ENCODE data around the gene ICAM5. TPM values are rescaled to one million over a fixed set of nuclear protein-coding genes. Genes with fewer than 3 reads are reported as not detected.

Gene ICAM5
- total and polyA plus RNA-seq, 5 donors from 2014 or later: 0.20 TPM; not detected in 4

DNA sequence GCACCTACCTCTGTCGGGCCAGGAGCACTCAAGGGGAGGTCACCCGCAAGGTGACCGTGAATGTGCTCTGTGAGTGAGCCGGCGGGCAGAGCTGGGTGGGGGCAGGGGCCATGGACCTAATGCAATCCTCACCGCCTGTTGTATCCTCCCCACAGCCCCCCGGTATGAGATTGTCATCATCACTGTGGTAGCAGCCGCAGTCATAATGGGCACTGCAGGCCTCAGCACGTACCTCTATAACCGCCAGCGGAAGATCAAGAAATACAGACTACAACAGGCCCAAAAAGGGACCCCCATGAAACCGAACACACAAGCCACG, 4.8 kb upstream of the ICAM5 start:
- Mint-ChIP-seq H3K4me3 (no peak overlapping the region), H3K27me3 (peaks cover 32% of the 10 kb centered on the region), H3K27ac (peak overlapping the region in 1 of 3 donors; percentile 26), H3K9me3 (no peaks in the 10 kb centered on the region), H3K36me3 (peaks cover 22% of the 10 kb centered on the region), H3K4me1 (peaks cover 1 to 45% (median 16%) of the 10 kb centered on the region in 4 donors)
- Histone ChIP-seq H3K9me3 (ENCODE audit: control insufficient read depth in 2 of 2, low read length in 2 of 2) (no peaks in the 10 kb centered on the region), H3K4me1 (ENCODE audit: control insufficient read depth, insufficient read depth, low read length, poor library complexity, severe bottlenecking) (peaks cover 37% of the 10 kb centered on the region), H3K27me3 (ENCODE audit: control insufficient read depth, insufficient read depth, low read length) (peaks cover 8% of the 10 kb centered on the region), H3K27ac (ENCODE audit: insufficient read depth, low read length, poor library complexity, severe bottlenecking) (no peak overlapping the region), H3K4me3 (ENCODE audit: low read depth, low read length) (no peak overlapping the region), H3K36me3 (ENCODE audit: control insufficient read depth, insufficient read depth, low read length) (peaks cover 29% of the 10 kb centered on the region)
- DNase-seq (no peak), ATAC-seq (ENCODE audit: low read depth in 2 of 2) (no peak)

- Histone ChIP-seq H3K36me3 (ENCODE audit: control insufficient read depth, insufficient read depth, low read length) (peaks cover 29% of the 10 kb centered on the region), H3K27ac (ENCODE audit: insufficient read depth, low read length, poor library complexity, severe bottlenecking) (no peak overlapping the region), H3K4me1 (ENCODE audit: control insufficient read depth, insufficient read depth, low read length, poor library complexity, severe bottlenecking) (peaks cover 42% of the 10 kb centered on the region), H3K27me3 (ENCODE audit: control insufficient read depth, insufficient read depth, low read length) (peaks cover 8% of the 10 kb centered on the region), H3K9me3 (ENCODE audit: control insufficient read depth in 2 of 2, low read length in 2 of 2) (no peaks in the 10 kb centered on the region), H3K4me3 (ENCODE audit: low read depth, low read length) (no peak overlapping the region)
- Mint-ChIP-seq H3K9me3 (no peaks in the 10 kb centered on the region), H3K4me3 (peak overlapping the region in 1 of 4 donors; percentile 25), H3K36me3 (peaks cover 20% of the 10 kb centered on the region), H3K27me3 (peaks cover 36% of the 10 kb centered on the region), H3K4me1 (peaks cover 0 to 48% (median 17%) of the 10 kb centered on the region in 4 donors), H3K27ac (peak overlapping the region in 1 of 3 donors; percentile 26)
- DNase-seq: no peak
- no peak for ATAC-seq (ENCODE audit: low read depth in 2 of 2)
Observed at GRCh38 chr19:10285393-10285792, 4.4 kb upstream of the ICAM5 start.

DNA sequence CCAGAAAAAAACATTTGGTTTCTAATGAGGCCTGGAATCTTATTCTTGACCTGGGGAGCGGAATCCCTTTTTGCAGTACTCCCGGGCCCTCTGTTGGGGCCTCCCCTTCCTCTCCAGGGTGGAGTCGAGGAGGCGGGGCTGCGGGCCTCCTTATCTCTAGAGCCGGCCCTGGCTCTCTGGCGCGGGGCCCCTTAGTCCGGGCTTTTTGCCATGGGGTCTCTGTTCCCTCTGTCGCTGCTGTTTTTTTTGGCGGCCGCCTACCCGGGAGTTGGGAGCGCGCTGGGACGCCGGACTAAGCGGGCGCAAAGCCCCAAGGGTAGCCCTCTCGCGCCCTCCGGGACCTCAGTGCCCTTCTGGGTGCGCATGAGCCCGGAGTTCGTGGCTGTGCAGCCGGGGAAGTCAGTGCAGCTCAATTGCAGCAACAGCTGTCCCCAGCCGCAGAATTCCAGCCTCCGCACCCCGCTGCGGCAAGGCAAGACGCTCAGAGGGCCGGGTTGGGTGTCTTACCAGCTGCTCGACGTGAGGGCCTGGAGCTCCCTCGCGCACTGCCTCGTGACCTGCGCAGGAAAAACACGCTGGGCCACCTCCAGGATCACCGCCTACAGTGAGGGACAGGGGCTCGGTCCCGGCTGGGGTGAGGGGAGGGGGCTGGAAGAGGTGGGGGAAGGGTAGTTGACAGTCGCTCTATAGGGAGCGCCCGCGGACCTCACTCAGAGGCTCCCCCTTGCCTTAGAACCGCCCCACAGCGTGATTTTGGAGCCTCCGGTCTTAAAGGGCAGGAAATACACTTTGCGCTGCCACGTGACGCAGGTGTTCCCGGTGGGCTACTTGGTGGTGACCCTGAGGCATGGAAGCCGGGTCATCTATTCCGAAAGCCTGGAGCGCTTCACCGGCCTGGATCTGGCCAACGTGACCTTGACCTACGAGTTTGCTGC, 2.7 kb upstream of the ICAM5 start, which contains the start of gene ICAM4:
TSS of gene ICAM4 (plus strand) at position 153 of the 935 bp plus-strand sequence. CDS start at position 211, 58 bp downstream.
- Histone ChIP-seq H3K9me3 (ENCODE audit: control insufficient read depth in 2 of 2, low read length in 2 of 2) (no peaks in the 10 kb centered on the region), H3K4me3 (ENCODE audit: low read depth, low read length) (no peak within 1 kb of the TSS), H3K36me3 (ENCODE audit: control insufficient read depth, insufficient read depth, low read length) (peaks cover 24% of the 10 kb centered on the region), H3K27me3 (ENCODE audit: control insufficient read depth, insufficient read depth, low read length) (peaks cover 8% of the 10 kb centered on the region), H3K27ac (ENCODE audit: insufficient read depth, low read length, poor library complexity, severe bottlenecking) (no peak within 1 kb of the TSS), H3K4me1 (ENCODE audit: control insufficient read depth, insufficient read depth, low read length, poor library complexity, severe bottlenecking) (peaks cover 58% of the 10 kb centered on the region)
- Mint-ChIP-seq H3K27ac (no peak within 1 kb of the TSS), H3K4me1 (peaks cover 0 to 63% (median 22%) of the 10 kb centered on the region in 4 donors), H3K4me3 (peak within 1 kb of the TSS; percentile 21 to 87 (median 72)), H3K36me3 (peaks cover 20% of the 10 kb centered on the region), H3K27me3 (peaks cover 52% of the 10 kb centered on the region), H3K9me3 (peaks cover 0 to 4% (median 0%) of the 10 kb centered on the region in 7 donors)
- peak in 1 of 3 donors; percentile 73 for DNase-seq
- no peak for ATAC-seq (ENCODE audit: low read depth in 2 of 2)

DNA sequence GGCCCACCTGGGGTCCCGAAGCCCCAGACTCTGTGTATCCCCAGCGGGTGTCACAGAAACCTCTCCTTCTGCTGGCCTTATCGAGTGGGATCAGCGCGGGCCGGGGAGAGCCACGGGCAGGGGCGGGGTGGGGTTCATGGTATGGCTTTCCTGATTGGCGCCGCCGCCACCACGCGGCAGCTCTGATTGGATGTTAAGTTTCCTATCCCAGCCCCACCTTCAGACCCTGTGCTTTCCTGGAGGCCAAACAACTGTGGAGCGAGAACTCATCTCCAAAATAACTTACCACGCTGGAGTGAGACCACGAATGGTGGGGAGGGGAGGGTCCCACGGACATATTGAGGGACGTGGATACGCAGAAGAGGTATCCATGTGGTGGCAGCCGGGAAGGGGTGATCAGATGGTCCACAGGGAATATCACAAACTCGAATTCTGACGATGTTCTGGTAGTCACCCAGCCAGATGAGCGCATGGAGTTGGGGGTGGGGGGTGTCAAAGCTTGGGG, 1.0 kb upstream of the ICAM5 start:
- H3K4me1 Mint-ChIP-seq: peaks cover 0 to 76% (median 23%) of the 10 kb centered on the region in 4 donors
- DNase-seq: peak in 1 of 3 donors; percentile 71
- peaks cover 8% of the 10 kb centered on the region for H3K27me3 ChIP-seq (ENCODE audit: control insufficient read depth, insufficient read depth, low read length)
- H3K9me3 Mint-ChIP-seq: peaks cover 0 to 4% (median 0%) of the 10 kb centered on the region in 7 donors
- peaks cover 18% of the 10 kb centered on the region for H3K36me3 ChIP-seq (ENCODE audit: control insufficient read depth, insufficient read depth, low read length)
- peaks cover 16% of the 10 kb centered on the region for H3K36me3 Mint-ChIP-seq
- H3K4me3 ChIP-seq (ENCODE audit: low read depth, low read length): no peak overlapping the region
- peaks cover 74% of the 10 kb centered on the region for H3K4me1 ChIP-seq (ENCODE audit: control insufficient read depth, insufficient read depth, low read length, poor library complexity, severe bottlenecking)
- no peaks in the 10 kb centered on the region for H3K9me3 ChIP-seq (ENCODE audit: control insufficient read depth in 2 of 2, low read length in 2 of 2)
- peak overlapping the region in 1 of 3 donors; percentile 32 for H3K27ac Mint-ChIP-seq
- ATAC-seq (ENCODE audit: low read depth in 2 of 2): no peak
- H3K27me3 Mint-ChIP-seq: peaks cover 68% of the 10 kb centered on the region
- no peak overlapping the region for H3K27ac ChIP-seq (ENCODE audit: insufficient read depth, low read length, poor library complexity, severe bottlenecking)
- peak overlapping the region; percentile 82 to 92 (median 86) for H3K4me3 Mint-ChIP-seq

GRCh38 chr19:10289167-10289835, 451 bp upstream of the ICAM5 start:
- peak; percentile 58 to 64 for ATAC-seq (ENCODE audit: low read depth in 2 of 2)
- H3K27ac Mint-ChIP-seq: peak overlapping the region in 1 of 3 donors; percentile 32
- no peak overlapping the region for H3K4me3 ChIP-seq (ENCODE audit: low read depth, low read length)
- no peak overlapping the region for H3K27ac ChIP-seq (ENCODE audit: insufficient read depth, low read length, poor library complexity, severe bottlenecking)
- peaks cover 8% of the 10 kb centered on the region for H3K27me3 ChIP-seq (ENCODE audit: control insufficient read depth, insufficient read depth, low read length)
- peaks cover 80% of the 10 kb centered on the region for H3K4me1 ChIP-seq (ENCODE audit: control insufficient read depth, insufficient read depth, low read length, poor library complexity, severe bottlenecking)
- peak; percentile 35 to 83 (median 66) for DNase-seq
- peaks cover 16% of the 10 kb centered on the region for H3K36me3 Mint-ChIP-seq
- H3K4me3 Mint-ChIP-seq: peak overlapping the region; percentile 82 to 92 (median 86)
- peaks cover 70% of the 10 kb centered on the region for H3K27me3 Mint-ChIP-seq
- peaks cover 0 to 78% (median 23%) of the 10 kb centered on the region in 4 donors for H3K4me1 Mint-ChIP-seq
- H3K36me3 ChIP-seq (ENCODE audit: control insufficient read depth, insufficient read depth, low read length): peaks cover 13% of the 10 kb centered on the region
- H3K9me3 Mint-ChIP-seq: peaks cover 0 to 4% (median 0%) of the 10 kb centered on the region in 7 donors
- H3K9me3 ChIP-seq (ENCODE audit: control insufficient read depth in 2 of 2, low read length in 2 of 2): no peaks in the 10 kb centered on the region

DNA sequence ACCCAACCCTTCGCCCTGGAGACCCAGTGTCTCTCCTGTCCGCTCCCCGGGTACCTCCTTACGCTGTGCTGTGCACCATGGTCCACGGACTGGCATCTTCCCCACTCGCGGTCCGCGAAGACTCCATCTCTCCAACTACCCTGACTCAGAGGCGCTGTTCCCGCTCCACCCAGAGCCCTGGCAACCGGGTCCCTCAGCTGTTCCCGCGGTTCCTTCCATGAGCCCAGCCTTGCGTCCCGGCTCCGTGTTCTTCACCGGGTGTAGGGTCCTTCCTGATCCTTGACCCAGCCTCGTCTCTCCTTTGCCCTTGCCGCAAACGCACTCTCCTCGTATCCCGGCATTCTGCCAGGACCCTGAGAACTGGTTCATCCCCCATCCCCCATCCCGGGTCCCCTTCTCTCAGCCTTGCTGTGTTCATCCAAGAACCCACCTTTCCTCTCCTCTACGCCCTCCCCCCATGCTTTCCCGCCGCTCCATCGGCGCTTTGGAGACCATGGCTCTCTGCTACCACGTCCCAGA, 664 bp downstream of the ICAM5 start:
- H3K27me3 ChIP-seq (ENCODE audit: control insufficient read depth, insufficient read depth, low read length): peaks cover 8% of the 10 kb centered on the region
- Mint-ChIP-seq H3K27ac (peak overlapping the region in 1 of 3 donors; percentile 55), H3K9me3 (peaks cover 0 to 4% (median 0%) of the 10 kb centered on the region in 7 donors), H3K27me3 (peaks cover 78% of the 10 kb centered on the region), H3K4me1 (peaks cover 0 to 84% (median 27%) of the 10 kb centered on the region in 4 donors), H3K36me3 (peaks cover 7% of the 10 kb centered on the region), H3K4me3 (peak overlapping the region; percentile 82 to 90 (median 86))
- H3K4me1 ChIP-seq (ENCODE audit: control insufficient read depth, insufficient read depth, low read length, poor library complexity, severe bottlenecking): peaks cover 90% of the 10 kb centered on the region
- DNase-seq: no peak
- H3K27ac ChIP-seq (ENCODE audit: insufficient read depth, low read length, poor library complexity, severe bottlenecking): no peak overlapping the region
- H3K4me3 ChIP-seq (ENCODE audit: low read depth, low read length): no peak overlapping the region
- peaks cover 2% of the 10 kb centered on the region for H3K36me3 ChIP-seq (ENCODE audit: control insufficient read depth, insufficient read depth, low read length)
- H3K9me3 ChIP-seq (ENCODE audit: control insufficient read depth in 2 of 2, low read length in 2 of 2): no peaks in the 10 kb centered on the region
- no peak for ATAC-seq (ENCODE audit: low read depth in 2 of 2)

DNA sequence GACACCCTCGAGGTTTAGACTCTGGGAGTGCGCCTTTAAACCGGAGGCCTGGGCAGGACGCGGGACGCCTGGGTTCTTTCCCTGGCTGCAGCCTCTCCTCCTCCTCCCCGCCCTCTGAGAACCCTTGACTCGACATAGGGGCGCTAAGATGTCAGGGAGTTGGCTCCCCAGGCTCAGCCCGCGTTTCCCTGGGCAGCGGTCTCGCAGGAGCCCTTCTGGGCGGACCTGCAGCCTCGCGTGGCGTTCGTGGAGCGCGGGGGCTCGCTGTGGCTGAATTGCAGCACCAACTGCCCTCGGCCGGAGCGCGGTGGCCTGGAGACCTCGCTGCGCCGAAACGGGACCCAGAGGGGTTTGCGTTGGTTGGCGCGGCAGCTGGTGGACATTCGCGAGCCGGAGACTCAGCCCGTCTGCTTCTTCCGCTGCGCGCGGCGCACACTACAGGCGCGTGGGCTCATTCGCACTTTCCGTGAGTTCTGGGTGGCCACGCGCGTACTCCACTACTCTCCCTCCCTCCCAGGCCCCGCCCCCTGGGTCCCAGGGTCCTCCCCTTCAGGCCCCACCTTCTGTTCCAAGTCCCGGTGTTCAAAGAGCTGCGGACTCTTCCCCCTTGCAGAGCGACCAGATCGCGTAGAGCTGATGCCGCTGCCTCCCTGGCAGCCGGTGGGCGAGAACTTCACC, 1.3 kb downstream of the ICAM5 start:
- H3K36me3 ChIP-seq (ENCODE audit: control insufficient read depth, insufficient read depth, low read length): no peaks in the 10 kb centered on the region
- no peaks in the 10 kb centered on the region for H3K9me3 ChIP-seq (ENCODE audit: control insufficient read depth in 2 of 2, low read length in 2 of 2)
- Mint-ChIP-seq H3K36me3 (peaks cover 1% of the 10 kb centered on the region), H3K4me1 (peaks cover 0 to 84% (median 31%) of the 10 kb centered on the region in 4 donors), H3K4me3 (peak overlapping the region; percentile 82 to 90 (median 86)), H3K27me3 (peaks cover 84% of the 10 kb centered on the region), H3K27ac (no peak overlapping the region), H3K9me3 (peaks cover 0 to 4% (median 0%) of the 10 kb centered on the region in 7 donors)
- peaks cover 8% of the 10 kb centered on the region for H3K27me3 ChIP-seq (ENCODE audit: control insufficient read depth, insufficient read depth, low read length)
- no peak overlapping the region for H3K4me3 ChIP-seq (ENCODE audit: low read depth, low read length)
- no peak overlapping the region for H3K27ac ChIP-seq (ENCODE audit: insufficient read depth, low read length, poor library complexity, severe bottlenecking)
- peak in 1 of 2 donors; percentile 14 for ATAC-seq (ENCODE audit: low read depth in 2 of 2)
- peaks cover 96% of the 10 kb centered on the region for H3K4me1 ChIP-seq (ENCODE audit: control insufficient read depth, insufficient read depth, low read length, poor library complexity, severe bottlenecking)
- peak; percentile 40 to 57 (median 53) for DNase-seq

Data from CD4-positive, CD25-positive, alpha-beta regulatory T cell (primary cell).